ENCODE results near the gene DBX1. TPM values are rescaled to one million over a fixed set of nuclear protein-coding genes. Genes with fewer than 3 reads are reported as not detected.

DBX1 gene
- total RNA-seq, 1 donor from 2014 or later: not detected

DNA sequence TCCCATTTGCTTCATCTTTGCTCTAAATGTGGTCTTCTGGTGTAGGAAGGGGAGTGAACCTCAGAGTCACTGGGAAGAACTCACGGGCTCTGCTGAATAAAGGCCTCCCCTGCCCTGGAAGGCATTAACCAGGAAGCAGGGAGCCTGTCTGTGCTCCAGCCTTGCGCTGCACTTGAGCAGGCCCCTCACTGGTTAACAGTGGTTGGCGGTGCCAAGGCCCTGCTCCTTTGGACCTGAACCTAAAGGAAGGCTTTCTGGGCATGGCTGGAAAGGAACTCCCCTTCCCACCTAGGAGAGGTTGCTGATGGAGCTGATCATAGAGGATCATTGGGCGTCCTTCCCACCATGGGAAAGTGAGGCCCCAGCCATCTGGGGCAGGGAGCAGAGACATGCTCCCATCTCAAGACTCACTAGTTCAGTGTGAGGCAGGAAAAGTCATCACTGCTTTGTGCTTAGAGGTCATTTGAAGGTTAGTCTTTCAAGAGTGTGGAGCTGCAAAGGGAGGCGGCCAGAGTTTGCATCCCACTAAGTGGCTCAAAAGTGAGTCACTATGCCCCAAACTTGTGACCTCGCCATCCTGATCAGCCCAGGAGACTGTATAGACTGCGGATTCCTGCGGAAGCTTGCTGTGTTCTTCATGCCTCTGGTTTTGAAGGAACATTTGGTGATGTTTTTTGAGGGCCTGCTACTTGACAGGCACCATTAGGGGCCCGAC is 50.4 kb downstream of the DBX1 start:
- H3K27me3 Mint-ChIP-seq (ENCODE audit: unreplicated experiment): no peaks in the 10 kb centered on the region
- TF ChIP-seq, protein P1, sequence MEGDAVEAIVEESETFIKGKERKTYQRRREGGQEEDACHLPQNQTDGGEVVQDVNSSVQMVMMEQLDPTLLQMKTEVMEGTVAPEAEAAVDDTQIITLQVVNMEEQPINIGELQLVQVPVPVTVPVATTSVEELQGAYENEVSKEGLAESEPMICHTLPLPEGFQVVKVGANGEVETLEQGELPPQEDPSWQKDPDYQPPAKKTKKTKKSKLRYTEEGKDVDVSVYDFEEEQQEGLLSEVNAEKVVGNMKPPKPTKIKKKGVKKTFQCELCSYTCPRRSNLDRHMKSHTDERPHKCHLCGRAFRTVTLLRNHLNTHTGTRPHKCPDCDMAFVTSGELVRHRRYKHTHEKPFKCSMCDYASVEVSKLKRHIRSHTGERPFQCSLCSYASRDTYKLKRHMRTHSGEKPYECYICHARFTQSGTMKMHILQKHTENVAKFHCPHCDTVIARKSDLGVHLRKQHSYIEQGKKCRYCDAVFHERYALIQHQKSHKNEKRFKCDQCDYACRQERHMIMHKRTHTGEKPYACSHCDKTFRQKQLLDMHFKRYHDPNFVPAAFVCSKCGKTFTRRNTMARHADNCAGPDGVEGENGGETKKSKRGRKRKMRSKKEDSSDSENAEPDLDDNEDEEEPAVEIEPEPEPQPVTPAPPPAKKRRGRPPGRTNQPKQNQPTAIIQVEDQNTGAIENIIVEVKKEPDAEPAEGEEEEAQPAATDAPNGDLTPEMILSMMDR (IDR thresholded peaks at IDR 0.05): no peak
- H3K4me3 Mint-ChIP-seq (ENCODE audit: unreplicated experiment): no peak overlapping the region
- DNase-seq (ENCODE audit: extremely low spot score, unreplicated experiment): no peak
- peaks cover 18% of the 10 kb centered on the region for H3K36me3 Mint-ChIP-seq (ENCODE audit: unreplicated experiment)
- no peaks in the 10 kb centered on the region for H3K9me3 Mint-ChIP-seq (ENCODE audit: unreplicated experiment)
- peak overlapping the region; percentile 96 for H3K27ac Mint-ChIP-seq (ENCODE audit: unreplicated experiment)
- H3K4me1 Mint-ChIP-seq (ENCODE audit: unreplicated experiment): peaks cover 60% of the 10 kb centered on the region

Other genes starting within 250 kb of the DBX1 start
- 19.9 and 24.2 TPM in 2 replicates for gene HTATIP2, start 203.2 kb upstream of the DBX1 start, total RNA-seq
- 17.7 and 18.9 TPM in 2 replicates for gene PRMT3, start 227.2 kb upstream of the DBX1 start, total RNA-seq